Left lung (tissue), 10 donors: Measurements from ENCODE around the gene GRB2. TPM values are rescaled to one million over a fixed set of nuclear protein-coding genes. Genes with fewer than 3 reads are reported as not detected.

Experiments used
- ATAC-seq: fragments of 200-7000 bp; cut with Tn5 transposase; one replicate; pipeline ENCODE4 v1.9.1; 2020; ENCODE audit warnings: moderate library complexity
- DNase-seq, 4 donors: peaks; one replicate each; pipeline ENCODE4 v3.0.0-alpha.2; 2013 to 2020
- H3K27ac ChIP-seq, 2 donors: fragments of 200-600 bp; sonication (generic) in 1 of 2; one replicate each; pipeline versions ENCODE4 v1.5.0 to v1.8.0; 2020 to 2021
- H3K27me3 ChIP-seq, 2 donors: fragments of 200-600 bp; sonication (generic) in 1 of 2; one replicate each; pipeline versions ENCODE4 v1.5.0 to v1.8.0; 2020 to 2021
- H3K36me3 ChIP-seq, 2 donors: fragments of 200-600 bp; sonication (generic) in 1 of 2; one replicate each; pipeline versions ENCODE4 v1.5.0 to v1.8.0; 2020 to 2021
- H3K4me1 ChIP-seq, 2 donors: fragments of 200-600 bp; one replicate each; pipeline ENCODE4 v1.8.0; 2021
- H3K4me3 ChIP-seq, 2 donors: fragments of 200-600 bp; sonication (generic) in 1 of 2; one replicate each; pipeline versions ENCODE4 v1.5.0 to v1.8.0; 2020 to 2021; ENCODE audit warnings: mild to moderate bottlenecking in 1 of 2
- H3K9me3 ChIP-seq, 2 donors: fragments of 200-600 bp; sonication (generic) in 1 of 2; one replicate each; pipeline versions ENCODE4 v1.5.0 to v1.8.0; 2020 to 2021
- intact Hi-C, 2 donors: fragments of 100-400 bp; cut with DNase I; formaldehyde crosslinking; loops; one replicate each; pipeline versions ENCODE4 v1.11.2 to v1.14.2; 2022
- polyA plus RNA-seq, 6 donors: library from polyadenylated mRNA; unstranded; fragments of 120-200 nt; gene quantifications; one replicate each; pipeline ENCODE4 v1.2.1, GENCODE V29; 2013; ENCODE audit not compliant: insufficient read length in 6 of 6
- total RNA-seq, 2 donors: library from RNA; stranded (reverse); fragmentation: NEBNext Ultra II Directional; extraction: Animal tissue kit (Norgen Biotek cat#: 25700); gene quantifications; one replicate each; pipeline ENCODE4 v1.2.1, GENCODE V29; 2021
- TF ChIP-seq, protein P1 (sequence below), 2 donors: fragments of 200-600 bp; sonication (generic) in 1 of 2; IDR thresholded peaks; one replicate each; pipeline versions ENCODE4 v1.5.0 to v1.8.0; 2021; ENCODE audit warnings: antibody characterized with exemption in 2 of 2
- donor health status: DM: no; HTN: yes; CAD: no.
- donor health status: DM: no; HTN: no; CAD: no.

GRB2 gene
- total and polyA plus RNA-seq, 8 donors = 81.8 to 214 (median 83.3) TPM

GRCh38 chr17:75318211-75318610, 87.3 kb downstream of the GRB2 start:
- peak overlapping the region; percentile 13 to 87 for H3K27ac ChIP-seq
- H3K9me3 ChIP-seq = no peaks in the 10 kb centered on the region
- TF ChIP-seq, protein P1, sequence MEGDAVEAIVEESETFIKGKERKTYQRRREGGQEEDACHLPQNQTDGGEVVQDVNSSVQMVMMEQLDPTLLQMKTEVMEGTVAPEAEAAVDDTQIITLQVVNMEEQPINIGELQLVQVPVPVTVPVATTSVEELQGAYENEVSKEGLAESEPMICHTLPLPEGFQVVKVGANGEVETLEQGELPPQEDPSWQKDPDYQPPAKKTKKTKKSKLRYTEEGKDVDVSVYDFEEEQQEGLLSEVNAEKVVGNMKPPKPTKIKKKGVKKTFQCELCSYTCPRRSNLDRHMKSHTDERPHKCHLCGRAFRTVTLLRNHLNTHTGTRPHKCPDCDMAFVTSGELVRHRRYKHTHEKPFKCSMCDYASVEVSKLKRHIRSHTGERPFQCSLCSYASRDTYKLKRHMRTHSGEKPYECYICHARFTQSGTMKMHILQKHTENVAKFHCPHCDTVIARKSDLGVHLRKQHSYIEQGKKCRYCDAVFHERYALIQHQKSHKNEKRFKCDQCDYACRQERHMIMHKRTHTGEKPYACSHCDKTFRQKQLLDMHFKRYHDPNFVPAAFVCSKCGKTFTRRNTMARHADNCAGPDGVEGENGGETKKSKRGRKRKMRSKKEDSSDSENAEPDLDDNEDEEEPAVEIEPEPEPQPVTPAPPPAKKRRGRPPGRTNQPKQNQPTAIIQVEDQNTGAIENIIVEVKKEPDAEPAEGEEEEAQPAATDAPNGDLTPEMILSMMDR (IDR thresholded peaks at IDR 0.05) = no peak
- DNase-seq (peak in 1 of 4 donors; percentile 57), ATAC-seq (no peak)
- peaks cover 0 to 66% of the 10 kb centered on the region in 2 donors for H3K4me1 ChIP-seq
- no peak overlapping the region for H3K4me3 ChIP-seq
- peaks cover 0 to 61% of the 10 kb centered on the region in 2 donors for H3K36me3 ChIP-seq
- intact Hi-C loops = no loop called here
- no peaks in the 10 kb centered on the region for H3K27me3 ChIP-seq

DNA sequence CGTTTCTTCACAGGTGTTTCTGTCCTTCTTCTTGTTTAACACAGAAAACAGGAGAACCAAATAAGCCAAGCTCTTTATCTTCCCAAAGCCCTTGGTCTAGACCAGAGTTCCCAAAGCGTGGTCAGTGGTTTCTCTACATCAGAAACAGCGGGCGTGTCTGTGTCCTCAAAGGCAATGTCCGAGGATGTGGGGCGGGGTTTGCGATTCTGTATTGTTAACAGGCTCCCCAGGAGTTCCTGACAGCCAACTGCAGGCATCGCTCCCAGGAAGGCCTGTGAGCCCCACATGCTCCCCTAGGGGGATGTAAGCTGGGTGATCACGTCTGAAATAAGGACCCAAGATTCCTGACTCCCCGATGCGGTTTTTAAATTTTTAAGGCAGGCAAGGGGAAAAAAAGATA, 87.8 kb downstream of the GRB2 start:
- H3K4me1 ChIP-seq = peaks cover 0 to 66% of the 10 kb centered on the region in 2 donors
- ATAC-seq (no peak), DNase-seq (peak in 1 of 4 donors; percentile 52)
- TF ChIP-seq, protein P1 (IDR thresholded peaks at IDR 0.05) = no peak
- H3K27me3 ChIP-seq = no peaks in the 10 kb centered on the region
- H3K4me3 ChIP-seq = no peak overlapping the region
- peaks cover 0 to 56% of the 10 kb centered on the region in 2 donors for H3K36me3 ChIP-seq
- H3K9me3 ChIP-seq = no peaks in the 10 kb centered on the region
- peak overlapping the region in 1 of 2 donors; percentile 87 for H3K27ac ChIP-seq
- intact Hi-C loops = no loop called here

GRCh38 chr17:75316253-75316652, 89.2 kb downstream of the GRB2 start:
- Histone ChIP-seq H3K27me3 (no peaks in the 10 kb centered on the region), H3K9me3 (no peaks in the 10 kb centered on the region), H3K4me3 (no peak overlapping the region), H3K36me3 (peaks cover 0 to 41% of the 10 kb centered on the region in 2 donors), H3K4me1 (peaks cover 0 to 74% of the 10 kb centered on the region in 2 donors), H3K27ac (peak overlapping the region in 1 of 2 donors; percentile 87)
- intact Hi-C loops = no loop called here
- TF ChIP-seq, protein P1 (IDR thresholded peaks at IDR 0.05) = no peak
- no peak for ATAC-seq
- no peak for DNase-seq

DNA sequence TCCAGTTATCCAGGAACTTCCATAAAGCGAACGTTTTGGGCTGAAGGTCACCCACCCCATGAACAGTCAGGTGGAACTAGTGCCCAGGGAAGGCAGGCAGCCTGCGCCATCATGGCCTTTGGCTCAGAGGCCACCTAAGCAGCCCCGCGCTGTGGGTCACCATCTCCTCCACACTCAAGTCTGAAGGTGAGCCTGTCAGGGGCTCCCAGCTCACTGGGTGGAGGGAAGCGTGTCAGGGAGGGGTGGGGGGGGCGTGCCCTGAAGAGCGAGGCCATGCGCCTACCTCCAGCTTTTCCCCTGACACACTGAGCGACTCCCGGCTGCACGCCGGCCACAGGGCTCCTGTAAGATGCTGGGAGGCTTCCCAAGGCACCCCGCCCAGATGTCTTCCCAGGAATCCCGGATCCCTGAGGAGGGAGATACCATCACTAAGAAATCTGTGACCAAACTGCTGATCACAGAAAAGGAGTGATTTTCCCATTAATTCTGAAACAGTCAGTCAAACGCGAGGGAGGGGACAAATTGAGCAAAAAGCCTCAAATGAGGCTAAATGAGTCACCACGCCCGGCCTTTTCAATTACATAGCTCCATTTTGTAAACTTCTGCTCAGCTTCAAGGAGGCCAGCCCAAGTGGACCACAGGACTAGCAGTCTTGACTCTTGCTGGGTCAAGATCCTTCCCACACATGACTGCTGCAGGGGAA, 89.8 kb downstream of the GRB2 start:
- intact Hi-C loops = no loop called here
- Histone ChIP-seq H3K27ac (peak overlapping the region in 1 of 2 donors; percentile 87), H3K4me3 (no peak overlapping the region), H3K9me3 (no peaks in the 10 kb centered on the region), H3K36me3 (peaks cover 0 to 36% of the 10 kb centered on the region in 2 donors), H3K4me1 (peaks cover 0 to 80% of the 10 kb centered on the region in 2 donors), H3K27me3 (no peaks in the 10 kb centered on the region)
- ATAC-seq (peak; percentile 23), DNase-seq (no peak)
- TF ChIP-seq, protein P1 (IDR thresholded peaks at IDR 0.05) = no peak

- TF ChIP-seq, protein P1 (IDR thresholded peaks at IDR 0.05) = no peak
- Histone ChIP-seq H3K27ac (peak overlapping the region; percentile 16 to 87), H3K36me3 (peaks cover 0 to 19% of the 10 kb centered on the region in 2 donors), H3K9me3 (no peaks in the 10 kb centered on the region), H3K4me3 (no peak overlapping the region), H3K27me3 (no peaks in the 10 kb centered on the region), H3K4me1 (peaks cover 0 to 96% of the 10 kb centered on the region in 2 donors)
- DNase-seq = peak in 1 of 4 donors; percentile 64
- peak; percentile 54 for ATAC-seq
- intact Hi-C loops = no loop called here
These were observed 91.4 kb downstream of the GRB2 start for GRCh38 chr17:75313941-75314551.
